ENCODE data around the gene PNKP.

- TF ChIP-seq CTCF (IDR thresholded peaks at IDR 0.05; ENCODE audit: insufficient read depth, low read length, poor library complexity, severe bottlenecking) (no peak), EZH2phosphoT487 (conservative IDR thresholded peaks at IDR 0.05; ENCODE audit: low read length) (no peak)
These were observed at the start of gene PNKP for GRCh38 chr19:49866933-49867782.
